ENCODE measurements around the gene SIRPG. TPM values are rescaled to one million over a fixed set of nuclear protein-coding genes. Genes with fewer than 3 reads are reported as not detected.
A peak's percentile ranks its signal among the peaks of the same experiment; 100 is the strongest.
"Not testable (repeated sequence)": the region's sequence is repeated elsewhere in the genome, so short reads cannot be mapped to it uniquely, and the experiment has no call there.

The SIRPG gene
- total RNA-seq, 1 donor from 2014 or later: not detected

DNA sequence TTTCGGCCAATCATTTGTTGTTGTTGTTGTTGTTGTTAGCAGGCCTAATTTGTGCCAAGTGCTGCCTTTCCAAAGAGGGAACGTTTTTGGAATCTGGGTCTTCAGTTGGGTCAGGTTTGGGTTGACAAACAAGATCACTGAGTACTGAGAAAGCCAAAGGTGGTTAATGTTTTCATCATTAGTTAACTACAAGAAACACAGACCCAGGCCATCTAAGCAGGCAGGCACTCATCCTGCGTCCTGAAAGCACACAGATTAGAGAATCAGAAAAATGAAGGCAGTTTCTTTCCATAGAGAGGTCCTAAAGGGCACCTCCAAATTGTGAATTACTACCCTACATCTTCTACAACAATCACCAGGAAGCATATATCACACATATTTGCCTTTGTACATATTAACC is 15.1 kb upstream of the SIRPG start:
- DNase-seq (ENCODE audit: low spot score in 2 of 2) (no peak), FAIRE-seq (no peak)

DNA sequence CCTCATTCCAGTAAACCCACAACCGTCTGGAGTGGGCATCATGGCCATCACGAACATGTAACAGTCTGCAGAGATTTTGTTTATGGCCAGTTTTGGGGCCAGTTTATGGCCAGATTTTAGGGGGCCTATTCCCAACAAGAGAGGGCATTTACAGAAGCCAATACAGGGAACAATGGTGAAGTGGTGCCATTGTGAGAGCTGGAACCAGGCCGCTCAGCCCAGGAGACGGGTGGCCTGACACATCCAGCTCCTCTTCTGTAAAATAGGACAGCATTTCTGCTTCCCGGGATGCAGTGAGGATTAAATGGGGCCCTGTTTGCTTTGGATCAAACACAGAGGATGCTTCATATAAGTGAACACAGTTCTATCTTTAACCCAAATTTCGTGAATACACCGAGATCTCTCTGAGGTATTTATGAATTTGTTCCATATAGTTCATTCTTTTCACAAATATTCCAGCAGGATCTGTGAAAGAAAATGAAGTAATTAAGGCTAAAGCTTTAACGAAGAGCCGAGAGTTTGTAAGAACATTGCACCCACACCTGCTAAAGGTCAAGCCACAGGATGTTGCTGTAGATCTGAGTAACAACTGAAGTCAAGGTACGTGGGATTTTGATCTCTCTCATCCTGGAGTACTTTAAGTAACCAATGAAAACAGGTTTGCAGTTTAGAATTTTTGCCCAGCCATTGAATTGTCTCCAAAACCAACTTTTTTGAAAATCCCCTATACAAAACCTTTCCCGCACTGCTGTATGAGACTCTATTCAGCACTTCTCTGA is 14.5 kb upstream of the SIRPG start:
- FAIRE-seq (no peak), DNase-seq (ENCODE audit: low spot score in 2 of 2) (peak in 1 of 2 donors; percentile 5)

DNA sequence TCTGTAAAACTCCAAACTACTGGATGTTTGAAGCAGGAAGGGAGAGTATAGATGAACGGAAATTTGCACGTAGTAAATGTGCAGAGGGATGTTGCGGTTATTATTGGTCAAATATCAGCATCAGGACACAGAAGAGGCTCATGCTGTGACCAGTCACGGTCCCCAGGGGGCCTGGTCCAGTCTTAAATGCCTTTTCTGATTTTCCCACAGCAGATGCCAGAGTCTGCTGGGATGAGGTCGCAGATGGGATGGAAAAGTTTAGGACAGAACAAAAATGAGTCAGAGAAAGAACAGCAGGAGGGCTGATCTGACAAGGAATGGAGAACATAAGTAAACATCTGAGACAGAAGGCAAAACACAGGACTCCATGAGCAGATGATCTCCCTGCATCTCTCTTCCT is 11.7 kb upstream of the SIRPG start:
- DNase-seq (ENCODE audit: low spot score in 2 of 2): peak in 1 of 2 donors; percentile 16
- FAIRE-seq: no peak

DNA sequence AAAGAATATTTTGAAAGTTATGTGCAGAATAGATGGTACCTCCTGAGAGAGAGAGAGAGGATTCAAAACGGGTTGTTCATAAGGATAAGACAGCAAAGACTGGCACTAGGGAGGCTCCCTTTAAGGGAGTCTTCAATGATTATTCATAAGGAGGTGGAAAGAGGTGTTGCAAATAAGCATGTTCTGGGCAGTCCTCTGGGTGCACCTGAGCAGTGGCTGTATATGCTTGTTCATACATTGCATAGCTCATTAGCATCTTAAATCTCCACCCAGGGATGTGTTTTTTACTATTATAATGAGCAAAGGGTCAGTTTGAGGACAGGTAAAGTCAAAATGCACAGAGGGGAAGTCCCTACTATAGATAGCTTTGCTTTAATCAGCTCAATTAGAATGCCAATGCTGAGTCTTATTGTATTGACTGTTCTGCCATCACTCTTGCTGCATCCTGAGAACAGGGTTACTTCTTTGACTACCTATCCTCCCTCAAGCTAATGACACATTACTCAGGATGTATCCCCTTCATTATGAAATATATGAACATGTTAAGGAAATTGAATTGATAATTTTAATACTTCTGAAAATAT is 10.0 kb upstream of the SIRPG start:
- FAIRE-seq (no peak), DNase-seq (ENCODE audit: low spot score in 2 of 2) (no peak)

DNA sequence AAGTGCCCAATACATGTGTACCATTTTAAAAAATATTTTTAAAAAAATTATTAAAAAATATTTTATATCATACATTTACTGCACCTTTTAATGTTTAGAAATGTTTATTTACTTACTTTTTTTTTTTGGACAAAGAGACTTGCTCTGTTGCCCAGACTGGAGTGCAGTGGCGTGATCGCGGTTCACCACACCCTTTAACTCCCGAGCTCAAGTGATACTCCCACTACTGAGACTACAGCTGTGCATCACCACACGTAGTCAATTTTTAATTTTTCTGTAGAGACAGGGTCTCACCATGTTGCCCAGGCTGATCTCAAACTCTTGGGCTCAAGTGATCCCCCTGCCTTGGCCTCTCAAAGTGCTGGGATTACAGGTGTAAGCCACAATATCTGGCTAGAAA is 9.2 kb upstream of the SIRPG start:
- FAIRE-seq (no peak), DNase-seq (ENCODE audit: low spot score in 2 of 2) (no peak)

DNA sequence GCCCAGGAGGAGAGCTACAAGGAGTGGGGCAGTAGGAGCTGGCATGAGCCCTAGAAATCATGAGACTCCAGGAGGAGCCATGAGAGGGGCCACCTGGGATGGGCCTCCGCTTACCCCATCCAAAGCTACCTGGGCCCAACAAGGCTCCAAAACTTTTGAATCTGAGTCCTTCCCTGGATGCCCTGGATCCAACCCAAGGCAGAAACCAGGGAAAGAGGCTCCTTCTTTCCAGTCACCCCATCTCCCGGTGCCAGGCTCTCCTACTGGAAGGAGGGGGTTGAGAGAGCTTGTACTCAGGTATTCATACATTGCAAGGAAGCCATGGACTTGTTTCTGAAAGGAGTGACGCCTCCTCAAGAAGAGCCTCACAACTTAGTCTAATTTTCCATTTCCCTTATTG is 7.8 kb upstream of the SIRPG start:
- no peak for FAIRE-seq
- DNase-seq (ENCODE audit: low spot score in 2 of 2): no peak

DNA sequence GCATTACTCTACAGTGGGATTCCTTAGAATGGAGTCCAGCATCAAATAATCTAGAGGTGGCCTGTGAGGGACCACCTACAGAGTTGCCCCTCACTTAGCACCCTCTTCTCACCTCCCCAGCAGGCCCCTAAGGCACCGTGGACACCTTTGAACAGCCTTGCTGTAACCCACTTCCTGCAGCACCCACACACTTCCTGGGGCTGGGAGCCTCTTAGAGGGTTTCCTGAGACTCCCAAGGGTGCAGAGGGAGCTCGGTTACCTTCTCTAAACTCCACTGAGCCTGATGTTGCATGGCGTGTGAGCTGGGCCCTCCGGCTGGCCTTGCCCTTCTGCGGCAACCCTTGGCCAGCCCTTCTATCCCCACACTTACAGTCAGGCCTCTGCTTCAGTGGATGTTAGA is 7.3 kb upstream of the SIRPG start:
- FAIRE-seq (no peak), DNase-seq (ENCODE audit: low spot score in 2 of 2) (no peak)

DNA sequence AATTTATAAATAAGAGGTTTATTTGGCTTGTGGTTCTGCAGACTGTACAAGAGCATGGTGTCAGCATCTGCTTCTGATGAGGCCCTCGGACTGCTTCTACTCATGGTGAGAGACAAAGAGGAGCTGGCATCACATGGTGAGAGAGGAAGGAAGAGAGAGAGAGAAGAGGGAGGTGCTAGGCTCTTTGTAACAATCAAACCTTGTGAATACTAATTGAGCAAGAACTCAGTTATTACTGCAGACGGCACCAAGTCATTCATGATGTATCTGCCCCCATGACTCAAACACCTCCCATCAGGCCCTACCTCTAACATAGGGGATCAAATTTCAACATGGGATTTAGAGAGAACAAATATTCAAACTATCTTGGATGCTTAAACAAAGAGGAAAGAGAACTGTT is 6.3 kb upstream of the SIRPG start:
- no peak for FAIRE-seq
- no peak for DNase-seq (ENCODE audit: low spot score in 2 of 2)

DNA sequence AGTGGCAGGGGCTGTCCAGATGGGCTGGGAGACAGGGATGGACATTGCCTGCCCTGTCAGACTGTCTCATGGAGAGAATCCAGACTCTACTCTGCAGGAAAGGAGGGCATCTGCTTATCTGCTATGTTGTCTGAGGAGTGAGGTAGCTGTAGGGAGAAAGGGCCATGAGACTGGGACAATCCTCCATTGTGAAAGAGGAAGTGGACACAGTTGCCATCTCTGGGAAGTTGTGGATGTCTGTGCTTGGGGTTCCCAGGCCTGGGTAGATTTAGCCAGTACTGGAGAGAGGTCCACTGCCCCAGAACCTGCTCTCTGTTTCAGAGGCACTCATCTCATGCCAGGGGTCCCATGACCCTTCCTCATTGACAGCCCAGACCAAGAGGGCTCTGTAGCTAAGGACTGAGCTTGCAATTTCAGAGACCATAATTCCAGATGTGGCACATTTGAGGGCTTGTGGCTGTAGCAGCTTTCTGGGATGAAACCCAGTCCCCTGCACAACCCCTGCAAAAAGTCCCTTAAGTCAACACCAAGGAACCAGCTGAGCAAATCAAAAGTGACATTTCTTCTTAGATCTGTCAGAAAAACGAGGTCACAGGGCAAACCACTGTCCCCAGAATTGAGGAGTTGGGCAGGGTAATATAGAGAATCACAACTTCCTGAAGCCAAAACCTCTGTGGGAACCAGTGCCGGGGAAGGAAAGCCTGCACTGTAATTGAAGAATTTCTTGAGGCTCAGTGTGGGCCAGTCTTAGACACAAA is 4.1 kb upstream of the SIRPG start:
- DNase-seq (ENCODE audit: low spot score in 2 of 2) (no peak), FAIRE-seq (no peak)

DNA sequence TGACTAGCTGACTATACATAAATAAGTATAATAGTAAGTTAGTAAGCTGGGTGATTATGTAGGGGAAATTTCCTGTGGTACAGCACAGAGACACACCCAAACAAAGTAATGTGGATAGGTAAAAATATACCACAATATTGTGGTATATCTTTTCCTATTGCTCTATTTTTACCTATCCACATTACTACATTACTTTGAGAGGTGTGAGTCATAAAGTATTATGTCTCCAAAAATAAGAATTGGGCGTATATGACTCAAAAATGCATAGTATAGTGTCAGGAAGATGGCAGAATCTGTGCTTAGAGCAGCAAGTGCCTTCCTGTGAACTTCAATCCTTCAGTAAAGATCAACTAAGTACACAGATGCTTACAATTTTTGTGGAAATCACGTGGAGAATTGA is 2.7 kb upstream of the SIRPG start:
- no peak for DNase-seq (ENCODE audit: low spot score in 2 of 2)
- no peak for FAIRE-seq

DNA sequence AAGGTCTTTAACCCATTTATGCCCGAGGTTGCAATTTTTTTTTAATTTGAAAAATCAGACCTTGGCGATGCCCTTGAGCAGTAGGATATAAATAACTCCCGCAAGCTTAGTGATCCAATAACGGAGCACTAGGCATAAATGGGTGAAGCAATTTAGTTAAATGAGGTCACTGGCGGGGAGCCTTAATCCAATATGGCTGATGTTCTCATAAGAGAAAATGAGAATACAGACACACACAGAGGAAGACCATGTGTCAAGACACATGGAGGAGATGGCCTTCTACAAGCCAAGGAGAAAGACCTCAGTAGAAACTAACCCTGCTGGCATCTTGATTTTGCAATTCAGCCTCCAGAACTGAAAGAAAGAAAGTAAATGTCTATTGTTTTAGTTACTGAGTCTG is 735 bp downstream of the SIRPG start:
- no peak for DNase-seq (ENCODE audit: low spot score in 2 of 2)
- FAIRE-seq: no peak

DNA sequence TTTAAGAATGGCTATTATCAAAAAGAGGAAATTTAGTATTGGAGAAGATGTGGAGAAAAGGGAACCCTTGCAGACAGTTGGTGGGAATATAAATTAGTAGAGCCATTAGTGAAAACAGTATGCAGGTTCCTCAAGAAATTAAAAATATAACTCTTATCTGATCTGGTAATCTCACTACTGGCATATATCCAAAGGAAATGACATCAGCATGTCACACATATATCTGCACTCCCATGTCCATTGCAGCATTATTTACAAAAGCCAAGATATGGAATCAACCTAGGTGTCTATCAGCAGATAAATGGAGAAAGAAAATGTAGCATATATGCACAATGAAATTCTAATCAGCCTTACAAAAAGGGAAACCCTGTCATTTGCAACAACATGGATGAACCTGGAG is 2.6 kb downstream of the SIRPG start:
- no peak for DNase-seq (ENCODE audit: low spot score in 2 of 2)
- FAIRE-seq: no peak

DNA sequence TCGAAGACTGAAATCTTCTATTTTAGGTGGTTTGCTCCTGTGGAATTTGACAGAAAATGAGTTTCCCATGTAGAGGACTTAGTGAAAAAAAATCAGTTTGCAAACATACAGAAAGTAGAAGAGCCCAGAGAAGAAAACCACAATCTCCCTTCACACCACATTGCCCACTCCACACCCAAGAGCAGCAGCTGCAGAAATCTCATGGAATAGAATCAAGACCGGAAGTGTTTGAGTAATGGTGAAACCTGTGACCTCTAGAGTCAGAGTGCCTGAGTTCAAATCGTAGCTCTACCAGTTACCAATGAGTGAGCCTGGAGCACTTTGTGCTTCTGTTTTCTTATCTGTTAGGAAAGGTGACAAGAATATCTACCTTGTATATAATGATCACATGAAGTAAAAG is 4.6 kb downstream of the SIRPG start:
- no peak for FAIRE-seq

DNA sequence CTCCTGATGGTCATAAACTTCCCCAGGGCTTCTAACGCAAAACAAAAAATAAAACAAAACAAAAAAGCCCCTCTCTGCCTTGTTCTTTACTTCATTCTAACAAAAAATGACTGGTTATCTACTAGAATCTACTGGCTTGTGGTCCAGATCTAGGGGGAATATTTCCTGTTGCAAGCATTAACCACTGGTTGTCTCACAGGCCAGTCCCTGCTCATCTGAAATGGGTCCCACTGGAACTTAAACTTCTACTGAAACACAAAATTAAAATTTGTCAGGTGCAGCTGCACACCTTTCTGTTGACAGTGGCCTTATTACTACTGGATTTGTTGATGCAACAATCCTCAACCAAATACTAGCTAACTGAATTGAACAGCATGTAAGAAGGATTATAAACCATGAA is 5.5 kb downstream of the SIRPG start:
- FAIRE-seq: no peak
- no peak for DNase-seq (ENCODE audit: low spot score in 2 of 2)

More for the DNA sequence above, 4.6 kb downstream of the SIRPG start:
- DNase-seq (ENCODE audit: low spot score in 2 of 2): no peak

DNA sequence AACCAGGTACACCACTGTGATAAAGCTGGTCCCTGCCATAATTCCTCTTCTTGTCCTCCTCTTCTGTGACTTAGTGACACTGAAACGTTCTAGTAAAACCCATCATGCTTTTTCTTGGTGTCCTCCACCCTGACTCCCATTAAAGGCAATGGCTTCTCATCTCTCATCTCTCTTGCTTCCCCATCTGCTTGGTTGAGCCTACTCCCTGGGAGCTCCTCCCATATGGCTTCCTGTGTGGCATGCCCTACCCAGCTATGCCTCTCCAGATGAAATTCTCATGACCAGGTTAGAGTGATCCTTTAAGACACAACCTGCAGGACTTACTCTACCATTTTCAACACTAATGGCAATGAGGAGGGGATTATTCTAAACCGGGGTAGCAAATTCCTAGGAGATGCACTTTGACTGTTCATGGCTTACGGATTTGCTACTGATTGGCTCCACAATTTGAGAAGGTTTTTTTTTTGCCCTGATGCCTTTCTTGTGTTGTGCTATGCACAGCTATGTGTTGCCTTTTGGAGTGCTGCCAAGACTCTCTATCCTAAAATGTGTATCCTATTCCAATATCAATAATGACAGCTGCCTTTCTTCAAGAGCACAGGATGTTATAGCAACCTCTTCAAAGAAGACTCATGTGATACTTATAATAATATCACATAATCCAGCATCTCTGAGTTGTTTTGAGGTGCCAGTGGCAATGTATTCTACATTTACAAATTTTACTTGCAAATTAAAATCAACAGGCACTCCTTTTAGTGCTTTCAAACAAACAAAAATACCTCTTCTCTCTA is 6.1 kb downstream of the SIRPG start:
- DNase-seq (ENCODE audit: low spot score in 2 of 2) (no peak), FAIRE-seq (no peak)

DNA sequence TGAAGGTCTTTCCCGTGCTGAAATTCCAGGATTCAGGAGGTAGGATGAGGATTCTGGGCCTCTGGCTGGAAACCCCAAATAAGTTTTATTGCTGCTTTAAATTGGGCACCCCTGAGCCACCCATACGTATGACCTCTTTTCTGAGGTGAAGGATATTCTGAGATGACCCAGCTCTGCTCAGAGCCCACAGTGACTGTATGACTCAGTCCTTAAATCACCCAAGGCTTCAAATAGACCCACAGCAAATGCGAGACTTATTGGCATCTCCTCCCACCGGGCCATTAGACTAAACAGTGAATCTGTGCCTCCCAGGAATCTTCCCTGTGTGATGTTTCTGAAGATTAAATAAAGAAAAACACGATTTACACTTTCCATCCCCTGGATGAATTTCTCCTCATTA is 9.5 kb downstream of the SIRPG start:
- no peak for DNase-seq (ENCODE audit: low spot score in 2 of 2)
- no peak for FAIRE-seq

DNA sequence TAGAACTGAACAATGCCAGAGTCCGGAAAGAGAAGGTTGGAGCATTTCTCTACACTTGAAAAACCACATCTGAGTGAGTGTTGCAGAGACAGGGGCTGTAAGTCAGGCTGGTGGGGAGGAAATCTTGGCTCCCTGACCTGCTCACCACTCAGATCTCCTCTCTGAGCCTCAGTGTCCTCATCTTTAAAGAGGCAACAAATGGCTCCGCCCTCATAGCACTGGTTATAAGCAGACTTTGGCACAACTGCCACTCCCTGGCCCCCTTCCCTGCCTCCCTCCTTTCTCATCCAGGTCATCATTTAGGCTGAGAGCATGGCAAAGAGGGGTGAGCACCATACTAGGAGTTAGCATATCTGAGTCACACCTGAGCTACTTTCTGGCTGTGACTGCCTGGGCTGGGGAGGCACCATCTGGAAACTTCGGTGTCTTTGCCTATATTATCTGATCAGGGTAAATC is 10.6 kb downstream of the SIRPG start:
- no peak for FAIRE-seq
- no peak for DNase-seq (ENCODE audit: low spot score in 2 of 2)

DNA sequence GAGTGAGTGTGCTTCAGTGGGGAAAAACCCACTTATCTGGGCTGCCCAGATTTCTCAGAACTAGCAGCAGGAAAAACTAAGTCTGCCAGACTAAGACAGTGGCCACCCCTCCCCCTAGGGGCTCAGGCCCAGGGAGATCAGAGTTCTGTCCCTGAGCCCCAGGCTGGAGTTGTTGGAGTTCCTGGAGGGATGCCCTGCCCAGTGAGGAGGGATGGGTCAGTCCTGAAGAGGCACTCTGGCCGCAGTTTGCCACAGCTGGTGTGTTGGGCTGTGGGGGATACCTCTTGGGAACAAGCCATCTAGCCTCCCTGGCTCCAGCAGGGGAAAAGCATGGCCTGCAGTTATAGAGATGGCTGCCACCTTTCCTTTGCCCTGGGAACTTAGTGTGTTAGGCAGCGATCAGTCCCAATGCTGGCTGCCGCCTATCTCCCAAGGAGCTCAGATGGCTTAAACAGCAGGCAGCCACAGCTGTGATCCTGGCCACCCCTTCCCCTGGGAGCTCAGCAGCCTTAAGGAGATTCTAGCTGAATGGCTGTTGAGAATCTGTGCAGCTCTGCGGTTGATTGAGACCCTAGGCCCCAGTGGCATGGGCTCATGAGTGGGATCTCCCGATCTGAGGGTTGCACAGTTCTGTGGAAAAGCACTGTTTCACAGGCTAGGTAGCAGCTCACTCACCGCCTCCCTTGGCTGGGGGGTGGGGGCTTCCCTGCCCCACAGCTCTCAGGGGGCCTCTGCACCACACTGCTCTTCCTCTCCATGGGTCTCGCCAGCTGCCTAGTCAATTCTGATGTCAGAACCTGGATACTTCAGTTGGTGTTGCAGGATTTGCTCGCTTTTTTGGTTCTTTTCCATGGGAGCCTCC is 13.2 kb downstream of the SIRPG start:
- FAIRE-seq: no peak
- no peak for DNase-seq (ENCODE audit: low spot score in 2 of 2)

DNA sequence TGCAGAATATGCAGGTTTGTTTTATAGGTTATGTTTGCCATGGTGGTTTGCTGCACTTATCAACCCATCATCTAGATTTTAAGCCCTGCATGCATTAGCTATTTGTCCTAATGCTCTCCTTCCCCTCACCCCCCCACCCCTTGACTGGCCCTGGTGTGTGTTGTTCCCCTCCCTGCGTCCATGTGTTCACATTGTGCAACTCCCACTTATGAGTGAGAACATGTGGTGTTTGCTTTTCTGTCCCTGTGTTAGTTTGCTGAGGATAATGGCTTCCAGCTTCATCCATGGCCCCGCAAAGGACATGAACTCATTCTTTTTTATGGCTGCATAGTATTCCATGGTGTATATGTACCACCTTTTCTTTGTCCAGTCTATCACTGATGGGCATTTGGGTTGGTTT is 18.9 kb downstream of the SIRPG start:
- FAIRE-seq; DNase-seq (ENCODE audit: low spot score in 2 of 2): not testable (repeated sequence)

DNA sequence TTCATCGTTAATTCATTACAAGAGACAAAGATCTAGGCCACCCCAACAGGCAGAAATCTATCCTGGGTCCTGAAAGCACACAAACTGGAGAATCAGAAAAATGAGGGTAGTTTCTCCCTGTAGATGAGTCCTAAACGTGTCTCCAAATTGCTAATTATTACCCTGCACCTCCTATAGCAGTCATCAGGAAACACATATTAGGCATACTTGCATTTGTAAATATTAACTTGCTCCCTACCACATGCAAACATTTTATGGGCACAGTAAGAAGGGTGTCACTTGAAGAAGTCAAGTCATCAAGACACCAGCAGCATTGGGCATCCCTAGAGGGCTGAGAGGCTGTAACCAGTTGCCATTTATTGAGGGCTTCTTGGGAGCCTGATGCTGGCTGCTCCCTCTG is 19.8 kb downstream of the SIRPG start:
- DNase-seq (ENCODE audit: low spot score in 2 of 2) (no peak), FAIRE-seq (no peak)
